ENCODE measurements around the gene SKP1.

SKP1 gene

GRCh38 chr5:134127988-134128647 lies 48.6 kb downstream of the SKP1 start (continued):
- no peak for TF ChIP-seq PRDM1 (tag by site-specific recombination; IDR thresholded peaks at IDR 0.05)
- no peak for TF ChIP-seq ZNF175 (tag by site-specific recombination; IDR thresholded peaks at IDR 0.05)
- TF ChIP-seq ZNF791 (tag by site-specific recombination; IDR thresholded peaks at IDR 0.05), result no peak

- POLR2A ChIA-PET, result interaction anchor here (0.6 kb wide), 1 partner anchor 1105 kb away, joined by 3 read pairs; no protein-coding TSS in a partner anchor
- TF ChIP-seq ZNF518A (tag by site-specific recombination; conservative IDR thresholded peaks at IDR 0.05; ENCODE audit: low read depth) (no peak), KLF1 (tag by site-specific recombination; IDR thresholded peaks at IDR 0.05) (0 out of 2 replicates have a peak, but pooled peaks have one; percentile 12), ZBTB11 (tag by site-specific recombination; conservative IDR thresholded peaks at IDR 0.05; ENCODE audit: low read depth) (no peak), SCRT2 (tag by site-specific recombination; IDR thresholded peaks at IDR 0.05) (peak; percentile 50), ZNF558 (tag by site-specific recombination; IDR thresholded peaks at IDR 0.05) (no peak)
Measured at GRCh38 chr5:134127376-134127861, 49.3 kb downstream of the SKP1 start.

GRCh38 chr5:134125039-134126015 lies 51.4 kb downstream of the SKP1 start:
- ChIA-PET CTCF (interaction anchor here (0.6 to 2.1 kb wide), 4 partner anchors 15 to 86 kb away, joined by 3 to 10 read pairs (median 5); no protein-coding TSS in a partner anchor), POLR2A (interaction anchor here (1.2 kb wide), 1 partner anchor 10 kb away, joined by 3 read pairs; no protein-coding TSS in a partner anchor)
- Histone ChIP-seq H3K4me1 (ENCODE audit: control insufficient read depth, insufficient read depth, low read length) (no peaks in the 10 kb centered on the region), H3K36me3 (ENCODE audit: control insufficient read depth in 2 of 2, insufficient read depth in 1 of 2, low read length in 2 of 2) (peaks cover 0 to 72% of the 10 kb centered on the region in 2 experiments; a peak in 1 of 3 replicates), H3K4me3 (ENCODE audit: low read depth, low read length) (no peak overlapping the region), H3K9me3 (ENCODE audit: control insufficient read depth, insufficient read depth, low read depth, low read length) (no peaks in the 10 kb centered on the region), H3K27ac (ENCODE audit: extremely low read depth, low read depth, low read length) (no peak overlapping the region)
- TF ChIP-seq ZBTB49 (tag by site-specific recombination; IDR thresholded peaks at IDR 0.05; ENCODE audit: low read depth), result no peak
- TF ChIP-seq ZNF561 (tag by site-specific recombination; IDR thresholded peaks at IDR 0.05; ENCODE audit: borderline replicate concordance), result no peak
- TF ChIP-seq ZNF501 (tag by site-specific recombination; IDR thresholded peaks at IDR 0.05), result no peak
- TF ChIP-seq ZNF354C (tag by site-specific recombination; IDR thresholded peaks at IDR 0.05; ENCODE audit: borderline replicate concordance, low read depth), result no peak
- TF ChIP-seq OVOL3 (tag by site-specific recombination; IDR thresholded peaks at IDR 0.05), result no peak
- TF ChIP-seq ZNF580 (tag by site-specific recombination; IDR thresholded peaks at IDR 0.05), result no peak
- TF ChIP-seq ZNF362 (tag by site-specific recombination; IDR thresholded peaks at IDR 0.05), result no peak

More at GRCh38 chr5:134127376-134127861, 49.3 kb downstream of the SKP1 start:
- Histone ChIP-seq H3K36me3 (ENCODE audit: control insufficient read depth in 2 of 2, insufficient read depth in 1 of 2, low read length in 2 of 2) (peaks cover 0 to 73% of the 10 kb centered on the region in 2 experiments; a peak in 1 of 3 replicates), H3K27ac (ENCODE audit: extremely low read depth, low read depth, low read length) (no peak overlapping the region), H3K4me1 (ENCODE audit: control insufficient read depth, insufficient read depth, low read length) (no peaks in the 10 kb centered on the region), H3K9me3 (ENCODE audit: control insufficient read depth, insufficient read depth, low read depth, low read length) (no peaks in the 10 kb centered on the region), H3K4me3 (ENCODE audit: low read depth, low read length) (no peak overlapping the region)
- CTCF ChIA-PET, result interaction anchor here (0.7 to 4.2 kb wide), 4 partner anchors 13 to 88 kb away, joined by 3 to 34 read pairs (median 5); no protein-coding TSS in a partner anchor

Data from HEK293 (cell line).